Central memory CD8-positive, alpha-beta T cell (primary cell): ENCODE data around the gene KLHDC3.
A peak's percentile ranks its signal among the peaks of the same experiment; 100 is the strongest.
"Not testable (repeated sequence)": the region's sequence is repeated elsewhere in the genome, so short reads cannot be mapped to it uniquely, and the experiment has no call there.

ENCODE experiments used
- ATAC-seq: fragments of 150-1000 bp; cut with Tn5 transposase; replicated peaks from 2 replicates; pipeline ENCODE4 v1.10.0; 2022; ENCODE audit warnings: mild to moderate bottlenecking, moderate FRiP score, moderate number of reproducible peaks; ENCODE audit not compliant: poor library complexity, severe bottlenecking; ENCODE audit errors: extremely low read depth
- DNase-seq, 2 donors: peaks; one replicate each; pipeline ENCODE4 v3.0.0; 2021; ENCODE audit warnings: low spot score in 2 of 2
- H3K27ac Mint-ChIP-seq: one replicate; pipeline ENCODE4 v1.8.0; 2022; ENCODE audit warnings: low read depth, mild to moderate bottlenecking, moderate library complexity, mixed read lengths
- H3K27me3 Mint-ChIP-seq: one replicate; pipeline ENCODE4 v1.8.0; 2022; ENCODE audit warnings: mixed read lengths
- H3K36me3 Mint-ChIP-seq: one replicate; pipeline ENCODE4 v1.8.0; 2022; ENCODE audit warnings: mild to moderate bottlenecking, moderate library complexity, mixed read lengths; ENCODE audit not compliant: insufficient read depth
- H3K4me1 Mint-ChIP-seq: one replicate; pipeline ENCODE4 v1.8.0; 2022; ENCODE audit warnings: mixed read lengths
- H3K4me3 Mint-ChIP-seq: one replicate; pipeline ENCODE4 v1.8.0; 2022; ENCODE audit warnings: mild to moderate bottlenecking, moderate library complexity, mixed read lengths
- H3K9me3 Mint-ChIP-seq: one replicate; pipeline ENCODE4 v1.8.0; 2022; ENCODE audit warnings: mixed read lengths

The KLHDC3 gene

DNA sequence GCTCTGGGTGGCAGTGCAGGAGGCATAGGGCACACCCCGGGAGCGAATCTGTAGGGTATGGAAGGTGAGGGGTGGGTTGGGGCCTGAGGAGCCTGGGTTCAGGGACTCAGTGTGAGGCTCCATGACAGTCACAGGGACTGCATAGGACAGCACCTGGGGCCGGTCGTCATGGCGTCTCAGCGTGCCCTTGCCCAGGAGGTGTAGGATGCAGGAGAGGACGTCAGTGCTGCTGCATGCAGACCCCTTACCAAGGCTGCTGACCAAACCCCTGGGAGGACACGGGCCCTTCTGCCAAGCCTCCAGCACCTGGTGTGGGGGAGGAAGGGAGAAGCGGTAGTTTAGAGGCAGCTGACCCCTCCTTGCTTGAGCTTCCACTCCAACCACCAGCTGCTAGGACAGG is 23.7 kb downstream of the KLHDC3 start:
- no peak overlapping the region for H3K4me3 Mint-ChIP-seq
- no peak overlapping the region for H3K27ac Mint-ChIP-seq
- no peaks in the 10 kb centered on the region for H3K9me3 Mint-ChIP-seq
- H3K4me1 Mint-ChIP-seq: no peaks in the 10 kb centered on the region
- DNase-seq (no peak), ATAC-seq (no peak)
- peaks cover 18% of the 10 kb centered on the region for H3K36me3 Mint-ChIP-seq
- no peaks in the 10 kb centered on the region for H3K27me3 Mint-ChIP-seq

DNA sequence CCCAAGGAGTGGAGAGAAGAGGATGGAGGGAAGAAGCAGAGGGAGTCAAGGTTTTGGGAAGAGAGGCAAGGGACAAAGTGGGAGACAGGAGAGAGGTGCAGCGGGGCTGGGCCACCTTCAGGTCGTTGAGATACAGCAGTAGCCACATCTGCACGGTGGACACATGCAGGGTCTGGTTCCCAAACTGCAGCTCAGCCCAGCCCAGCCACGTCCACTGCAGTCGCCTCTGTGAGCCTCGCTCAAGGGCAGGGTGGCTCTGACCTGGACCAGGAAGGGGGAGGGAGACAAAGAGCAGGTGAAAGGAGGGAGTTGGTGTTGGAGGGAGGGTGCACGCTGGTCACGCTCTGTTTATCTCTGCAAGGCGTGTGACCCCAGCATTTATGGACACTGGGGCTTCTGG is 24.7 kb downstream of the KLHDC3 start:
- DNase-seq: no peak
- no peaks in the 10 kb centered on the region for H3K4me1 Mint-ChIP-seq
- peaks cover 22% of the 10 kb centered on the region for H3K36me3 Mint-ChIP-seq

DNA sequence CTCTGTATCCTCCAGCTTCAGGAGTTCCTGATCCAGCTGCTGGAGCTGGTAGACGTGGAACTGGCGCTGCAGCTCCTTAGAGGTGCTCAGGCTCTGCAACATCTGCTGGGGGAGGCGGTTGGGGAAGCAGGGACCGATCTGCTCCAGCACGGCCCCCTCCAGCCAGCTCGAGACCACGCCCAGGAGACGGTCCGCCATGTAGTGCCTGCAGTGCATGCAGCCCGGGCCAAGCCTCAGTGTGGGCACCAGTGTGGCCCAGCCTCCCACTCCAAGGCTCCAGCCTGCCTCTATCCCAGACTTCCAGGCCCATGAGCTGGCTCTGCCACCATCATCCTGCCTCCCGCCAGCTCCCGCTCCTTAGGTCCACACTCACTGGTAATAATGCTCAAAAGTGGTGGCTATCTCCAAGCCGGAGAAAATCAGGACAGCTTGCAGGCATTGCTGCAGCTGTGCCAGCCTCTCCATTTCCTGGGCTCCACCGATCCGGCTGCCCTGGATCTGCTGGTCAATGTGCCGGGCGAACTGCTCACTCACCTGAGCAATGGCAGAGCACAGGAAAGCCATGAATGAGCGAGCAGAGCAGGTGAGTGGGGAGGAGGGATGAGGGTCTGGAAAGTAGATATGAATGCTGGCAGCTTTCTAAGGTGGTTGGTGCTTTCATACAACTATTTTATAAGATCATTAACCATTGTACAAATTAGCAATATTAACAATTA is 26.7 kb downstream of the KLHDC3 start:
- no peaks in the 10 kb centered on the region for H3K27me3 Mint-ChIP-seq
- H3K4me3 Mint-ChIP-seq: no peak overlapping the region
- DNase-seq (no peak), ATAC-seq (no peak)
- no peaks in the 10 kb centered on the region for H3K4me1 Mint-ChIP-seq
- H3K36me3 Mint-ChIP-seq: peaks cover 17% of the 10 kb centered on the region
- peak overlapping the region; percentile 56 for H3K27ac Mint-ChIP-seq
- H3K9me3 Mint-ChIP-seq: no peaks in the 10 kb centered on the region

More for the DNA sequence above, 24.7 kb downstream of the KLHDC3 start:
- Mint-ChIP-seq H3K27me3 (no peaks in the 10 kb centered on the region), H3K9me3 (no peaks in the 10 kb centered on the region), H3K4me3 (no peak overlapping the region), H3K27ac (peak overlapping the region; percentile 6)
- ATAC-seq: no peak

DNA sequence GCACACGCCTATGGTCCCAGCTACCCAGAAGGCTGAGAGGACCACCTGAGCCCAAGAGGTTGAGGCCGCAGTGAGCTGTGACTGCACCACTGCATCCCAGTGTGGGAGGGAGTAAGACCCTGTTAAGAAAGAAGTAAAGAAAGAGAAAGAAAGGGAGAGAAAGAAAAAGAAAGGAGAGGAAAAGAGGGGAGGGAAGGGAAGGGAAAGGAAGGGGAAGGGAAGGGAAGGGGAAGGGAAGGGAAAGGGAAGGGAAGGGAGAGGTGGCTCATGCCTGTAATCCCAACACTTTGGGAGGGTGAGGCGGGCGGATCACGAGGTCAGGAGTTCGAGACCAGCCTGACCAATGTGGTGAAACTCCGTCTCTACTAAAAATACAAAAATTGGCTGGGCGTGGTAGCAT is 27.4 kb downstream of the KLHDC3 start:
- H3K4me1 Mint-ChIP-seq, H3K27me3 Mint-ChIP-seq, H3K4me3 Mint-ChIP-seq, DNase-seq, H3K9me3 Mint-ChIP-seq, ATAC-seq: not testable (repeated sequence)
- Mint-ChIP-seq H3K27ac (peak overlapping the region; percentile 72), H3K36me3 (peaks cover 17% of the 10 kb centered on the region)

DNA sequence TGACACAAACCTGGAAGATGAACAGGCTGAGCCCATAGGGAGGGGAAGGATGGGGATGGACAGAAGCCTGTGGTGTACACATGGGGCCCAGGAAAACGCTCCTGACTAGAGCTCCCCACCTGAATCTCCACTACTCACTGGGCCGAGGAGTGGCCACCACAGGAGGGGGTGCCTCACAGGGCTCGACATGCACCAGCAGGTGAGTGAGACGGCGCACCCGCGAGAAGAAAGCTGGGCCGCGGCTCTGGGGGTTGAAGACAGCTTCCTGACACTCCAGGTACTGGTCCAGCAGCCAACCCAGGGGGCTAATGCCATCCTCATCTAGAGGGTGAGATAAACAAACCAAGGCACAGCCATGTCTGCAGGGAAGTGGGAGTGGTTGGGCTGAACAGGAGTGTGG is 29.3 kb downstream of the KLHDC3 start:
- H3K4me1 Mint-ChIP-seq: no peaks in the 10 kb centered on the region
- H3K27me3 Mint-ChIP-seq: no peaks in the 10 kb centered on the region
- H3K4me3 Mint-ChIP-seq: no peak overlapping the region
- no peak for DNase-seq
- no peak for ATAC-seq
- no peaks in the 10 kb centered on the region for H3K9me3 Mint-ChIP-seq
- H3K36me3 Mint-ChIP-seq: peaks cover 18% of the 10 kb centered on the region
- no peak overlapping the region for H3K27ac Mint-ChIP-seq

DNA sequence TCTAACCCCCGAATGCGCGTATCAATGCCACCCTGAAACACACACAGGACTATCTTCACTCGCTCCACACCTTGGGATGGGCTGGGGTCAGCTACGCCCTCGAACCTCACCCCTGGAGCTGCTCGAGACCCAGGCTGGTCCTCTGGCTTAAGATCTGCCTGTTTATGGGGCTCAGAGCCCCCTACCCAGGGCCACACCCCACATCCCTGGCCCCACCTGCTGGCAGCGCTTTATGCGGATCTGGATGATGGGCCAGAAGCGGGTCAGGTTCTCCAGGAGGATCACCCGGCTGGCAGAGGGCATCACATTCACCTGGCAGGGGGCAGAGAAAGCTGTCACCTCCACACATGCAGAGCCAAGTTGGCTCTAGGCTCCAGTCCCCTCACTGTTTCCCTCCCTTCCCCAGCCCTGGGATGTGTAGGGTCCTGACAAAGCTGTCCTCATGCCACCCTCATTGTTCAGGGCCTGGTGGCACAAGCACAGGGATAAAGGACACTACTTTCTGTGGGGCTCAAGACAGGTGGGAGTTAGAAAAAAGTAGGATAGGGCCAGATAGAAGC is 31.4 kb downstream of the KLHDC3 start:
- Mint-ChIP-seq H3K4me1 (peaks cover 3% of the 10 kb centered on the region), H3K27me3 (no peaks in the 10 kb centered on the region), H3K4me3 (no peak overlapping the region), H3K36me3 (peaks cover 20% of the 10 kb centered on the region), H3K9me3 (no peaks in the 10 kb centered on the region), H3K27ac (peak overlapping the region; percentile 24)
- DNase-seq: no peak
- no peak for ATAC-seq

DNA sequence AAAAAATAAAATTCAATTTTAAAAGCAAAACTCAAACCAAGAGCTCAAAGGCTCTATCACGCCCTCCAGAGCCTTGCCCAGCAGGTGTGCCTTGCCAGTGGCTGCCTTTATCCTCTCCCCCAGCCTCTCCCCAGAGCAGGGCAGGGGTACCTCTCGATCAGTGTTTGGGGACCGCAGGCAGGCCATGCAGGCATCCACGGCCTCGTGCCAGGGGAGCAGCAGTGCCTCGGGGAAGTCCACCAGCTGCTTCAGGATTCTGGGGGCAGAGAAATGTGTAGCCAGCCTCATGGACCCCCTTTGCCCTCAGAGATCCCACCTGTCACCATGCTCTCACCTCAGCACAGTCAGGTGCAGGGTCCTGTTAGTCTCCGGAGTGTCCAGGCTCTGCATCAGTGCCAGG is 33.9 kb downstream of the KLHDC3 start:
- H3K4me3 Mint-ChIP-seq: no peak overlapping the region
- H3K36me3 Mint-ChIP-seq: peaks cover 26% of the 10 kb centered on the region
- H3K27ac Mint-ChIP-seq: no peak overlapping the region
- no peaks in the 10 kb centered on the region for H3K9me3 Mint-ChIP-seq
- H3K4me1 Mint-ChIP-seq: peaks cover 24% of the 10 kb centered on the region
- DNase-seq: no peak
- H3K27me3 Mint-ChIP-seq: no peaks in the 10 kb centered on the region
- no peak for ATAC-seq

DNA sequence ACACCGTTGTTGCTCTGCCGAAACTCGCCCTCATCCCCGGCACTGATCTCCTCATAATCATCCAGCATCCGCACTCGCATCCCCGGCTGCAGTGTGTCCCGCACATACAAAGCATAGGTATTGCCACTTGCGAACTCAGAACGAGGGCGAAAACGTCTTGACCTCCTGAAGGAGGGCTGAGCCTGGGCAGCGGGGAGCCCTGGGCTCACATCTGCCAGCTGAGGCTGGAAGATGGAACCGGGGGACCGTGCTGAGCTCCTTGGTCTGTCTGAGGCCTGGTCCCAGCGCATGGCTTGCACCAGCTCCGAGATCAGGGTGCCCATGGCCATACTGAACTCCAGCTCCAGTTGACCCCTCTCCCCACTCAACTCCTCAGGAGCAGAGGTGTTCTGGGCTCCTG is 36.9 kb downstream of the KLHDC3 start:
- Mint-ChIP-seq H3K36me3 (peaks cover 32% of the 10 kb centered on the region), H3K4me3 (no peak overlapping the region), H3K9me3 (no peaks in the 10 kb centered on the region), H3K27me3 (no peaks in the 10 kb centered on the region), H3K4me1 (peaks cover 38% of the 10 kb centered on the region), H3K27ac (no peak overlapping the region)
- no peak for DNase-seq
- ATAC-seq: no peak

DNA sequence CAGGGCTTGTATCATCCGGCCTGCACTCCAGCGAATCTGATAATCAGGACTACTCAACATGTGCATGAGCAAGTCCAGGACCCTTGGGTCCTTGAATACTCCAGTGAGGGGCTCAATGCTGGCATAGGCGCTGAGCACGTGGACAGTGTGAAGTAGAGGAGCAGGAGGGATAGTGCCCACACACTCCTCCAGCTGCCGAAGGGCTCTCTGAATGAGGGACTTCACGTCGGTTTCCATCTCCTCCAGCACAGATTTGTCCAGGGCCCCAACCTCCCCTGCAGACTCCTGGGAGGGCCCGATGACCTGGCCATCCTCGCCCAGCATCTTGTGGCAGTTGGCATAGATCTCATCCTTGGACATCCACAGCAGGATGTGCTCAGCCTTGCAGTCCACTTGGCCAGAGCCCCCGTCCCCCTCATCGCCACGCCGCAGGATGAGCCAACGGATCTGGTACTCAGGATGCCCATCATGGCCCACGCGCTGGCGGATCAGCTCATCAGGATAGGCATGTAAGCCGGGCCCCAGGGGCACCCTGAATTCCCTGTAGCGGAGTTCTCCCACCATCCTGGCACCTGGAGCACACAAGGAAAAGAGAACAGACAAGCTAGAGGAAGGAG is 38.3 kb downstream of the KLHDC3 start:
- Mint-ChIP-seq H3K9me3 (no peaks in the 10 kb centered on the region), H3K4me3 (peak overlapping the region; percentile 93), H3K27ac (peak overlapping the region; percentile 91), H3K27me3 (no peaks in the 10 kb centered on the region), H3K36me3 (peaks cover 37% of the 10 kb centered on the region), H3K4me1 (peaks cover 38% of the 10 kb centered on the region)
- DNase-seq (no peak), ATAC-seq (no peak)

DNA sequence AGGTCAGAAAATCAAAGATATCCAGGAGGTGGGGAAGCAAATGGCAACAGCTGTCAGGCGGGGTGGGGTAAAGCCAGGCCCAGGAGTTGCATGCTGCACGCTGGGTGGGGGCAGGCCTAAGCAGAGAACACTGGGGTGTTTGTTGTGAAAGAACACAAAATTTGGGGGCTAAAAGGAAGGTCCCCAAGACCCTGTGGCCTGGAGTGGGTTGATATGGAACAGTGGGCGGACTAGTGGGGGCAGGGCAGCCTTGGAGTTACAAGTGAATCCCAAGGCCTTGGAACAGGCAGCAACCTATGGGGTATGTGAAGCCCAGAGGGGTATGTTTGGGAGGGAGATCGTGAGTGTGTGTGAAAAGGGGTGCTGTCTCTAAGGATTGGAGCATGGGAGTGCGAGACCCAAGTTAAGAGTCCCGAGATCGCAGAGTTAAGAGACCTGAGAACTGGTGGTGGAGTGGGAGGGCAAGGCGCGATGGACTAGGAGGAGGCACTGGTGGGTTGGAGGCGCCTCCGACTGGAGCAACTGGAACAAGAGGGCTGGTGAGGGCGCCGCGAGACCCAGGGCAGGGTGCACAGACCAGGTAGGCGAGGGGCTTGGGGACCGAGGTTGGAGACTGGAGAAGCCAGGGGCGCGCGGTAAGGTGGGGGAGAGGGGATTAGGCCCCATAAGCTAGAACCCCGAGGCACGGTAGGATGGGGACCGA is 38.9 kb downstream of the KLHDC3 start:
- Mint-ChIP-seq H3K4me1 (peaks cover 40% of the 10 kb centered on the region), H3K4me3 (peak overlapping the region; percentile 93), H3K27ac (peak overlapping the region; percentile 91), H3K27me3 (no peaks in the 10 kb centered on the region), H3K36me3 (peaks cover 37% of the 10 kb centered on the region), H3K9me3 (no peaks in the 10 kb centered on the region)
- ATAC-seq (peak; percentile 8), DNase-seq (no peak)

DNA sequence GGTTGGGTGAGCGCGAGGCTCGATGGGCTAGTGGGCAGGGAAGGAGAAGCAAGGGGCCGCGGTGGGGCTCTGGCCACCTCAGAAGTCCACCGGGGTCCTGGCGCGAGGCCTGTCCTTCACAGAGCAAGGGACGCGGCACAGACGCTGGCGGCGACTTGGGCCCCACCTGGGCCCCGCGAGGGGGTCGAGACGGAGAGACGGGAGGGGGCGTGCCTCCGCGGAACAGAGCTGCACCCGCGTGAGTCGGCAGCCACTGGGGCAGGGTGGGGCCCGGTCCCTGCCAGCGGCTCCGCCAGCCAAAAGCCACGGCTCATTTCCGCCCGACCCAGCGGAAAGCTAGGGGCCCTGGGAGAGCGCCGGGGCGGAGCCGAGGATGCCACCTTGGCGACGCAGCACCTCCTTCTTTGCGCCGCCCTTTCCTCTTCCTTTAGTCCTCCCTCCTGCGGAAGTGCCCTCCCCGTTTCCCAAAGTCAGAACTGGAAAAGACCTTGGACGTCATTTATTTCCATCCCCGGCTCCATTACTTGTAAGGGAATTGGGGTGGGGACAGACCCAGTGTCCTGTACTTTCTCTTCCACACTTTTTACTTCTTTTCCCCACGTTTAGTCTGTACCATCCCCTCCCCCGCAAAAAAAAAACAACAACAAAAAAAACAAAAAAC is 39.6 kb downstream of the KLHDC3 start, which contains the start of gene CUL7:
CUL7 (minus strand) TSS at position 307 of the 661 bp plus-strand sequence. CDS start 1,063 bp downstream, outside the sequence.
- Mint-ChIP-seq H3K36me3 (peaks cover 37% of the 10 kb centered on the region), H3K27me3 (no peaks in the 10 kb centered on the region), H3K4me3 (peak within 1 kb of the TSS; percentile 93), H3K4me1 (peaks cover 47% of the 10 kb centered on the region), H3K9me3 (no peaks in the 10 kb centered on the region), H3K27ac (peak within 1 kb of the TSS; percentile 91)
- peak; percentile 72 to 76 for DNase-seq
- ATAC-seq: peak; percentile 100

DNA sequence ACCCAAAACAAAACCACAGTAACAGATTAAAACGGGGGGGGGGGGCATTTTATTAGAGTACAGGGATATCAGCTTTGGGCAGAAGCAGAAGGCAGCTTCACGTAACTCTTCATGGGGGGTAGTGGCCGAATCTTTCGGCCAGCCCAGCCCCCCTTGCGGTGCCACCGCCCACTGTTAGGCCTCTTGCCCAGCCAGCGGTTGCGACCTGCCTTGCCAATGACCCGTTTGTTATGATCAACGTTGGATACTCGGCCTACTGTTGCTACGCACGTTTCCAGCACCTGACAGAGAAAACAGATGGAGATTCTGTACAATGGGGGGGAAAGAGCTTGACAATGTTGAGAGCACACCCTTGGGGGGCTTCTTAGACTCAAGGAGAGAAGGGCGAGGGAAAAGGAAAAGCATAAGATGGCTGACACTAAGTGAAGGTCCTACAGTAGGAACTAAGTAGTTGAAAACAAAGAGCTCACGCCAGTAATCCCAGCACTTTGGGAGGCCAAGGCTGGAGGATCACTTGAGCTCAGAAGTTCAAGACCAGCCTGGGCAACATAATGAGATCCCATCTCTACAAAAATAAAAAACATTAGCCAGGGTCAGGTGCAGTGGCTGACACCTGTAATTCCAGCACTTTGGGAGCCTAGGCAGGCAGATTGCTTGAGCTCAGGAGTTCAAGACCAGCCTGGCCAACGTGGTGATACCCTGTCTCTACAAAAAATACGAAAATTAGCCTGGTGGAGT is 40.3 kb downstream of the KLHDC3 start:
- no peak for ATAC-seq
- Mint-ChIP-seq H3K27ac (peak overlapping the region; percentile 91), H3K9me3 (no peaks in the 10 kb centered on the region), H3K36me3 (peaks cover 35% of the 10 kb centered on the region), H3K4me1 (peaks cover 53% of the 10 kb centered on the region), H3K27me3 (no peaks in the 10 kb centered on the region), H3K4me3 (peak overlapping the region; percentile 93)
- DNase-seq: no peak
